Measurements from ENCODE around the gene HDAC11.

GRCh38 chr3:13539292-13539638 lies 59.2 kb downstream of the HDAC11 start:
- TF ChIP-seq POLR2A (IDR thresholded peaks at IDR 0.05) (no peak), CTCF (IDR thresholded peaks at IDR 0.05) (no peak)

Measured in uterus (tissue), 2 donors.